C1 segment of cervical spinal cord (tissue), 14 donors: ENCODE results near the gene TSPAN33.

Source experiments
- DNase-seq, 14 donors: peaks; one replicate each; lab custom pipeline; 2025; lab: John Stamatoyannopoulos, UW

Gene TSPAN33

DNA sequence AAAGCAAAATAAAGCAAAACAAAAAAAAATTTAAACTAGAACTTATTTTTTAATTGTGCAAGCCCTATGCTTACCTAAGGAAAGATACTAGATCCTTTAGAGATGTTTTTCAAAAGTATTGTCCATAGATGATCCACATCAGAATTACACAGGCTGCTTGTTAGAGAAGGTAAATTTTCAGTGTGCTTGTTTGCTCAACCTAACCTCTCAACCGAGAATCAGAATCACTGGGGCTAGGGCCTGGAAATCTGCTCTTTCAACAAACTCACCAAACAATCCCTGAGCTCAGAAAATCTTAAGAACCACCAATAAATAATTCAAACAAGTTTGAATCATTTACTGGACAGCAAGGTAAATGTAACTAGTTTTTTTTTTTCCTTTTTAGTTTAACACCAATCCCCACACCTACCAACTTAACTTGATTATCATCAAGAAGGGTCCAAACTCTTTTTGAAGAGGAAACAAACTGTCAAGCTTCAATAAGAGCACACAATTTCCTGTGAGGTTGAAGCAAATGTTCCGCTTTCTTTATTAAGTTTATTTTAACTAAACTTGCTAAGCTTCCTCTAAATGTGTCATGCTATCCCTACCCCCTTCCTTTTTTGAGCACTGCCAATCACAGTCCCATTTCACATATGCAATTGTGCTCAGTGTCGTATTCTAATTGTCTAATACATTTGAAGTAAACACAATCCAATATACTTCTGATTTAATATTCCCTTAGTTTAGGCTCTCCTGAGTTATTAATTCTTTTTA lies 7.4 kb upstream of the TSPAN33 start:
- no peak for DNase-seq

DNA sequence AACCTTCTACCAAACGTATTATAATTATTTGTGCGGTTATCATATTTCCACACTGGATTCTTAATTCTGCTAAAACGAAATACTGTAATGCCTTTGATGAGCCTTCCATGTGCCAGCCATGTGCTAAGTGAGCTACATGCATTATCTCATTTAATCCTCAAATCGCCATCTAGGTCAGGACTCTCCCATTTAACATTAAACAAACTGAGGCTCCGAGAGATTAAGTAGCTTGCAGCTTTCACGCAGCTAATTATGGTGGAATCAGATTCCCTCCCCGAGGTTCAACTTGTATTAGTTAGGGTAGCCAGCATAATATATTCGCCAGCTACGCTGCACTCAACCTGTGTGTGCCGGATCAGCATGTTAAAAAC lies 798 bp upstream of the TSPAN33 start:
- peak in 1 of 14 donors; percentile 41 for DNase-seq

DNA sequence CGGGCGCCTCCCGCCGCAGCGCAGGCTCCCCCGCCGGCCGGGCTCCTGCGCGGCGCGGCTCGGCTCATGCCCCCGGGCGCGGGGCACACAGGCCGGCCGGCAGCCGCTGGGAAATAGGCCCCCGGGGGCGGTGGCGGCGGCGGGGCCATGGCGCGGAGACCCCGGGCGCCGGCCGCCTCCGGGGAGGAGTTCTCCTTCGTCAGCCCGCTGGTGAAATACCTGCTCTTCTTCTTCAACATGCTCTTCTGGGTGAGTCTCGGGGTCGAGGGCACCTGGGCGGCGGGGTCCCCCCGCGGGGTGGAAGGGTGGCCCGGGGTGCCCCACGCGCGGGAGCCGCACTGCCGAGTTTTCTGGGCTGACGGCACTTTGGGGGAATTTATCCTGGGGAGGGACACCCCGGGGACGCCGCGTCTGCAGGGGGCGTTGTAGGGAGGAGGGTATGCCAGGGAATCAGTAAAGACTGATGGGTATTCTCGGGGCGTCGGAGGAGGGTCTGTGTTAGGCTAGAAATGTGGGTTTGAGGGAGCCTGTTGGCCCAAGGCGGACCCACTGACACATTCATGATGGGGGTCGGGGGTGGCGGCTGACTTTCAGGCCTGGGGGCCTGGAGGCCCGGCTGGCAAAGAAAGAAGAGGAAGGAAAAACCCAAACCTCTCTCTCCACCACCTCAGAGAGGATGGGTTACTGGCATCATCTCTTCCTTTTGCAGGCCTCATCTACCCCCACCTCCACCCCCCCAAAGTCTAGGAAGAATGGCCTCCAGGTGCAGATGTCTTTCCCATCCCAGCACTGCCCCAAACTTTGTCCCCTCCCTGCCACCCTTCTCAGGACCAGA lies 544 bp downstream of the TSPAN33 start:
- DNase-seq, result no peak

DNA sequence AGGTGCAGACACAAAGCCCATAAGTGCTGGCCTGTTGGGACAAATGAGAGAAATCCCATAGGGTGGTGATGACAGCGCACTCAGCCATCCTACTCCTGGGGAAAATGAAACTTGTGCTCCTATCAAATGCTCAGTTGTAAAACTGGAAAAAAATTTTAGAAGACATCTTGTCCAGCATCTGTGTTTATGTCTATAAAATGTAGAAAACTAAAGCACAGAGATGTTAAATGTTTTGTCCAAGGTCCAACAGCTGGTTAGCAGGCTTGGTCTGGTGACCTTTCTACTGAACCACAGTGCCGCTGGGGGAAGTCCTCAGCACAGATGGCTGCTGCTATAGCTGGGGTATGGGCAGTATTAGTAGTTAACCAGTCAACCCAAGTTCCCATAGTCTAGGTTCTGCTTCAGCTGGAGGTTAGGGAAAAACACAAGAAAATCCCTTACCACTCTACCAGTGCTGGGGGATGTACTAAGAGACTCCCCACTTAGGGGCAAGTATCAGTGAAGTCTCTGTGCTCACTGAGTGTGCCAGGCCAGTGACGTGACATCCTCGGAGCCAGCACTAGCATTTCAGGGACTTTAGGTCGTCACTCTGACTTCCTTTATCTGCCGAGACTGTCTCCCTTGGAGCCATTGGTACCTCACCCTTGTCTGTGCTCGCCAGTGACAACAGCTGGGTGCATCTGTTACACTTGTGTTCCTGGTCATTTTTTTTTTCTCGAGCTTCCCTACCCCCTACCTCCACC lies 1.9 kb downstream of the TSPAN33 start:
- DNase-seq, result no peak

DNA sequence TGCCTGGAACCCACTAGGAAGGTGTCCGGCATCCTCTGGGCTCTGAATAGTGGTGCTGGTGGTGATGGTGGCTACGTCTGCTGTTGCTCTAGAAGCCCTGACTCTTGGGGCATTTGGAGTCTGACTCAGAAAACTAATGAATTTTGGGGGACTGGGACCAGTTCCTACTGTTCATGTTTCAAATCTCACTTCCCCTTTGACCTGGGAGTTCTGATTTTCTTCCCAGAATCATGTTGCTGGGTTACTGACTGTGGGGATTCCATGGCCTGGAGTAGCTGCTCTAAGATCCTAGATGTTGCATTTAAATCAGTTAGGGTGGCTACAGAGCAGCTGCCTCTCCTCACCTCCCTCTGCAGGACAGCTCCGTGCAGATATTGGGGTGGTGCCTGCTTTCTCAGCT lies 3.2 kb downstream of the TSPAN33 start:
- DNase-seq, result no peak

DNA sequence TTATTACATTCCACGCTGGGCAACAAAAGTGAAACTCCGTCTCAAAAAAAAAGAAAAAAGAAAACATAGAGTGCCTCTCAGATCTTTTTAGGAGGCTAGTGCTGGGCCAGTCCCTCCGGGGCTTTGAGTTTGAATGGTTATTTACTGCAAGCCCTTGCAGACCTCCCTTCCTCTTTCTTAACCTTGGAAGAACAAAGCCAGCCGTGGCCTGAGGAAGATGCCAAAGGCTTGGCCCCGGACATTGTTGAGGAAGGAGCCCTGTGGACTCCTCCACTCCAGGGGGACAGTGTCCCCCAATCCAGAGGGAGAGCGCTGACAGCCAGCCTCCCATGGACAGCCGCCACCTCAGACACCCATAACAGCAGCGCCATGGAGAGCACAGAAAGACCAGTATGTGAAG lies 5.0 kb downstream of the TSPAN33 start:
- no peak for DNase-seq

DNA sequence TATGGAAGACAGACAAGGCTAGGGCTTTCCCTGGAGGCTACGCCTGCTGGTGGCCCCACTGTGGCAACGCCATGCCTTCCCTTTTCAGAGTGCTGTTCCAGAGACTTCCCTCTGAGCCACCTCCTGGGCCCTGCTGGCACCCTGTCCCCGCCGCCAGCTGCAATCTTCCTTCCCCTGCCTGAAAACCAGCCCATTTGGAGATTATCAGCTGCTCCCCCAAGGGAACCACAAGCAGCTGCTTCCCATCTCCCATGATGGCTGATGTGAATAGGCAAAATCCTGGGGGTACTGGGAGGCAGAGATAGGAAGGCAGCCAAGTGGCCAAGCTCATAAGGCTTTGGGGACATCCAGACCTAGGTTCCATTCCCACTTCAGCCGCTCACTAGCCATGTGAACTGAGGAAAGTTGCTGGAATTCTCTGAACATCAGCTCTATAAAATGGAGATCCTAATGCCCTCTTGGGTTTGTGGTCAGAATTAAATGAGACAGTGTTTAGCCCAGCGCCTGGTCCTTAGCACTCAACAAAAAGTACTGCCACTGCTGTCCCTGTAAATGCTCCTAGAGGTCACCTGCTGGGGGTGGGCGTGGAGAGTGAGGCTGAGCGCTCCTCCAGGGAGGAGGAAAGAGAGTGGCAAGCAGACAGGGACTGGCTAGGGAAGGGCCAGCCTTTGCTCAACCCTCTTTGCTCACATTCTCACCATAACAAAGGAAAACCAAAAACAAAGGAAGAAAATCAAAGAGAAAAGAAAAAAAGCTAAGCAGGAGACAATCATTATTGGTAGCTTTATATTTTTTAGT lies 5.9 kb downstream of the TSPAN33 start:
- no peak for DNase-seq

DNA sequence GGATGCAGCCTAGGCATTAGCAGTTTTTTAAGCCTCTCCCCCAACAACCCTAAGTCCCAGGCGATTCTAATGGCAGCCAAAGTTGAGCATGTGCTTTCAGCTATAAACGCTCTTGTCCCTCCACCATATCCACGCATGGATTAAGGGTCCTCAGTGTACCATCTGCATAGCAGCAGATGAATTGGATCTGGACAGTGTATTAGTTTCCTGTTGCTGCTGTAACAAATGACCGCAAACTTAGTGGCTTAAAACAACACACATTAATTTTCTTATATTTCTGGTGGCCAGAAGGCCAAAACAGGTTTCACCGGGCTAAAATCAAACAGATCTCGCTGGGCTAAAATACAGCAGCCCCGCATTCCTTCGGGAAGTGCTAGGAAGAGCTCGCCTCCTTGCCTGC lies 13.1 kb downstream of the TSPAN33 start:
- DNase-seq, result no peak

DNA sequence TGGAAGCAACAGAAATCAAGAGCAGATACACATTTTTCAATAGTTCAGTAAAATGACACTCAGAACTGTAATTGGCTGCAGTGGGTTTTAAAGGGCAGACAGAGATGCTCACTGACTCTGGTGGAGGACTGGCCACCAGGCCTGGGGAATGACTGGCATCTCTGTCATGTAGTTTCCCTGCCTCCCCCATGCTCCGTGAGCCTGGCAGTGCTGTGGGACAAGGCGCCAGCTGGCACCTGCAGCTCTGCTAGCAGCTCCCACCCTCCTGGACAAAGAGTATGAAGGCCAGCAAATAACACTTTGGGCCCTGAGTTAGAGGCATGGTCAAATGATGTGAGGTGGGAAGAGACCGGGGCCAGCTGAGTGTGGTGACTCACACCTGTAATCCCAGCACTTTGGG lies 15.0 kb downstream of the TSPAN33 start:
- DNase-seq, result no peak

DNA sequence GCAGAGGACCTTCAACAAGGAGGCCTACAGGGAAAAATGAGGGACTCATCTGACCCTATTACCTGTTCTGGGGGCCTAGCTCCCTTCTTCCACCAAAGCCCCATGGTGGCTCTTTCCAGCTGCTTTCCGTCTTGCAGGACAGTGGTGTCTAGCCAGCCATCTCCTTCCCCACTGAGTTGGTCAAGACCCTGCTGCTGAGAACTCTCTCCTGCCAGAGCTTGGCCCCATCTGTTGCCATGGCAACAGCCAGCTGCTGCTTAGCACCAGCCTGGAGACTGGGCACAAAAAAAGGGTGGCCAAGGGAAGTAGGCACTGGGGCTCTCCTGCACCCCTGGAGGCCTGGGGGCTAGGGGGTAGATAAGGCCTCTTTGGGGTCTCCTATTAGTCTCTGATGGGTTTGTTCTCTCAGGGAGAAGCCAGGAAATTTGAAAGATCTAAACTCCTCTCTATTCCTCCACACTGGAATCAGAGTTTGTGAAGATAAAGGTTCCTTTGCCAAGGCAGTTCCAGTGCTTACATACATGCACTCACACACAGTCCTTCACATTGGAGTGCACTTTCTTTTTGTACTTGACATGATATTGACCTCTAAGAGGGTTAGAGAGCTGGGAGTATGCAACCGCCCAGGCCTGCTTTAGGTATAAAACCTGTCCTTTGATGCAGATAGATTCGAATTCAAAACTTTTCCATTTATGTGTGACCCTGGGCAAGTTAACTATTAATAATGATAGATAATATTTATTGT lies 15.8 kb downstream of the TSPAN33 start:
- DNase-seq, result no peak

DNA sequence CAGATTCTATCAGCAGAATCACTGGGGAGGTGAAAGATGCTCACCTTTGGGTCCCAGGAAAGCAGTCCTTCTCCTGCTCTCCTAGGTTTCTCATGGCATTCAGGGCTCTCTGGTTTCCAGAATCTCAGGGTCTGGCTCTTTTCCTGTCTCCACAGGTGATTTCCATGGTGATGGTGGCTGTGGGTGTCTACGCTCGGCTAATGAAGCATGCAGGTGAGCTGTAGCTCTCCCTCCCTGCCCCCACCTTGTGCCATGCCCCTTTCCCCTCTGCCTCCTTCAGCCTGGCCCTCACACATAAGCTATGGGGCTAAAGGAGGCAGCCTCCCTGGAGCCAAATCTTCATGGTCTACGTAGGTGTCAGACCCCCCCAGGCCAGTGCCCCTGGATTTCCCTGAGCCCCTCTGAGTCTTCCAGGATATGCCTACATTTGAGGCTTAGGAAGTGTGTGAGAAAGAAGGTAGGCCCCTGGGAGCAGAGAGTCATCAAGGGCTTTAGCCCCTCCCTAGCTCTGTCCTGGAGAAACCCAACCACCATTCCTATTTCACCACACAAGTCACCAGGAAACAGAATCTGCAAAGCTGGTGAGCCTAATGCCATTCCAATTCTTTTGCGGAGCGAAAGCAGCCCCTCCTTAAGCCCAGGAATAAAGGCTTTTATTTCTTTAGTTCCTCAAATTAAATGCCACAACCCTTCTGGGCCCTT lies 17.2 kb downstream of the TSPAN33 start:
- DNase-seq, result no peak

DNA sequence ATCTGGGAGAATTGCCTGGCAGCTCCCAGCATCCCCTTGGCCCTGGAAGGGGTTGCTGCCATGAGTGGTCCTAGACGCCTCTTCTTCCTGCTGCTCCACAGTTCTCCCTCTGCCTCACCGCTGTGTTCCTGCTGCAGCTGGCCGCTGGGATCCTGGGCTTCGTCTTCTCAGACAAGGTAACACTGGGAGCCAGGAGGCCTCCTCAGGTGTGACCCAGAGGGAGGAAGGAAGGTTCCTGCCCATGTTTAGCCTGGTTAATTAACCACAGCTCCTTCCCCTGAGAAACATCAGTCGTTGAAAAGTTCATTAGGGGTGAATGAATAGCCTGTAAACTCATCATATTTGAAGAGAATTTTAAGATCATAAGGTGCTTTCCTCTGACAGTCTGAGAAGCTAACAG lies 18.2 kb downstream of the TSPAN33 start:
- no peak for DNase-seq

DNA sequence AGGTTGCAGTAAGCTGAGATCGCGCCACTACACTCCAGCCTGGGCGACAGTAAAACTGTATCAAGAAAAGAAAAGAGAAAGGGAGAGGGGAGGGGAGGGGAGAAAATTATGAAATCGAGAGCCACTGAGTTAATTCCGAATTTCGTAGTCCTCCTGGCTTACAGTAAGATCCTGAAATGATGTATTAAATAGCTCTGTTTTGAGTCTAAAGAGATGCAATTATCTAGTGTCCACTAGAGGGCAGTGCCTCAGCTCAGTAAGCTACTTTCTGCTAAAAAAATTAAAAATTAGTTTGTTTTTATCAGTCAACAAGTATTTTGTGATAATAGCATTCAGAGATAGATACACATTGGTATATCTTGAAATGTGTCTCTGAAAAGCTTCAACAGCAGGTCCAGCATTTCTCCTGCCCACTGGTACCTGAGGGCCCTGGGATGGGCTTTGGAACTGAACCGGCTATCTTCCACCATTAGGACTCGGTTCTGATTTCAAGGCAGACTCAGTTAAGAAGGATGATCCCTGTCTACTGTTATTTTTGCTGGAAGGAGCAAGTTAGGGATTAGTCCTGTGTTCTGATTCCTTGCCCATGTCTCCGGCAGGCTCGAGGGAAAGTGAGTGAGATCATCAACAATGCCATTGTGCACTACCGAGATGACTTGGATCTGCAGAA lies 19.5 kb downstream of the TSPAN33 start:
- DNase-seq, result peak in 1 of 14 donors; percentile 14

DNA sequence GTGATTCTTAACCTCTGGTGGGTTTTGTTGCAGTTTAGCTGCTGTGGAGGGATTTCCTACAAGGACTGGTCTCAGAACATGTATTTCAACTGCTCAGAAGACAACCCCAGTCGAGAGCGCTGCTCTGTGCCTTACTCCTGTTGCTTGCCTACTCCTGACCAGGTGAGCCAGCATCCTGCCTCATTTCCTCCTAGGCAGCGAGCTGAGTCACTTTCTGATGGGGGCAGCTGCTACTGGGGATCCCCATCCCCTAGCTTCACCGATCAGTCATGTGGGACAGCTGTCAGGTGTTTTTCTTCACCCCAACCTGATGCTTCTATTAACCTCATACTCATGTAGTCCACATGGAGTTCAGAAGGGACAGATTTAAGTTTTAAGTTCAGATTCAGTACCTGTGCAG lies 22.2 kb downstream of the TSPAN33 start:
- DNase-seq, result no peak

DNA sequence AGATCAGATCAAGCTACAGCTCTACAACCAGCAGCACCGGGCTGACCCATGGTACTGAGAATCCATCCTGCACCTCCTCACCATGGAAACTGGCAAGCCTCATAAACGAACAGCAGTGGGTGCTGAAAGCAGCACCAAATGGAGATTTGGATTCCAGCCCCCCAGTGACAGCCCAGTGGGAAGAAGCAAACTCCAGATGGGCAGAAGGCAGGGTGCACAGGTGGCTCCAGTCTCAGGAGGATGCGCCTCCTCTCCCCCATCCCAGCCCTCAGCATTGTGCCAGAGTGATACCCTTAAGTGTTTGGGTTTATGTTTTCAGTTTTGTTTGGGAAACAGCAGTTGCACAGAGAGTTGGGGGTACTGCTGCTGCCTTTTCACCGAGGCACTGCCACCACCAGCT lies 23.3 kb downstream of the TSPAN33 start:
- DNase-seq, result peak in 1 of 14 donors; percentile 64

DNA sequence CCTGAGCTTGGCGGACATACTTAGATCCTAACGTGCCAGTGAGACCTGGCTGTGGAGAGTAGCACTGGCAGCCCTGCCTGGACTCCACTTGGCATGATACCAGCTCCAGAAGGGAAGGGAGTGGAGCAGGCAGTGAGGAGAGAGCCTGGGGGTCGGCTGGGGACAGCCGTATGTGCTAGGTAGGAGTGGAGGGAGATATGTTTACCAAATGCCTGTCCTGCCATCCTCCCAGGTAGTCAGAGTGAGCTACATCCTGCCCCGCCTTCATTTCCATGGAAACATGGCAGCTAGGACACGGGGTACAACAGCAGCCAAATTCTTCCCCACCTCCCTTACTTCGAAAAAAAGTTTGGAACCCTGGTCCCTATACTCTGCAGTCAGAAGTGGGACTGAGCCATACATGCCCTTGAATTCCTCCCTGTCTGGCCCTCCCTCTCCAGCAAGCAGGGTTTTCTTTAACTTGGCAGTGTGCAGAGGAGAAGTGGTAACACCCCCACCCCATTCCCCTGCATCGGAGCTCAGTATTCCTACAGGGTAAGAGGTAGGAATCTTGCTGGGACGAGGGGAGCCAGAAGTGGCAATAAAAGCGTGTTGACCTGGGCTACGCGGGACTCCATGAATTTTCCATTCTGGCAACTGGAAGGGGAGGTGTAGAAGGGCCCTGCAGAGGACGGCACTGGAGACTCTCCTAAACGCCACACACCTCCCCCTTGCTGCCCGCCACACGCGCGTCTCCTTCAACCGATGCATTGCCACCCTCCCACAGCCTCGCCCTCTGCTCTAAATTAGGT lies 23.9 kb downstream of the TSPAN33 start:
- peak in 1 of 14 donors; percentile 79 for DNase-seq

DNA sequence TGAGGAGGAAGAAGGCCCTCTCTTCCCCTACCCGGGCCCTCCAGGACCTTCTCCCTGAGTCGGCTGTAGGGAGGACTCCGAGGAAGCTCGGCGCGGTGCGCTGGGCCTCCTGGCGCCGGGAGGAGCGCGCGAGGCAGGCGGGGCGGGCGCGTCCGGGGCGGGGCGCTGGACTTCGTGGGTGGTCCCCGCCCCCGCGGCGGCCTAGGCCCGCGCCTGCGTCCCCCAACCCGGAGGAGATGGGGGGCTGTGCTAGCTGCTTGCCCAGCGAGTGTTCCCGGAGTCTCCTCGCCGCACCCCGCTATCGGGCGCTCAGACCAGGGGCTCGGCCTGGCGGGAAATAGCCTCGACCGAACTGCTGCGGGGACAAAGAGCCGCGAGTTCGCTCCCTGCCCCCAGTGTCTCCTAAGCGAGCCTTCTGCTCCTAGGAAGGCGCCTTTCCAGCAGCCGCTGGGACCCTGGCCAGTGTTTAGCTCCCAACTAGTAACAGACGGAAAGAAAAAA lies 24.7 kb downstream of the TSPAN33 start:
- peak in 5 of 14 donors; percentile 22 to 74 (median 34) for DNase-seq

DNA sequence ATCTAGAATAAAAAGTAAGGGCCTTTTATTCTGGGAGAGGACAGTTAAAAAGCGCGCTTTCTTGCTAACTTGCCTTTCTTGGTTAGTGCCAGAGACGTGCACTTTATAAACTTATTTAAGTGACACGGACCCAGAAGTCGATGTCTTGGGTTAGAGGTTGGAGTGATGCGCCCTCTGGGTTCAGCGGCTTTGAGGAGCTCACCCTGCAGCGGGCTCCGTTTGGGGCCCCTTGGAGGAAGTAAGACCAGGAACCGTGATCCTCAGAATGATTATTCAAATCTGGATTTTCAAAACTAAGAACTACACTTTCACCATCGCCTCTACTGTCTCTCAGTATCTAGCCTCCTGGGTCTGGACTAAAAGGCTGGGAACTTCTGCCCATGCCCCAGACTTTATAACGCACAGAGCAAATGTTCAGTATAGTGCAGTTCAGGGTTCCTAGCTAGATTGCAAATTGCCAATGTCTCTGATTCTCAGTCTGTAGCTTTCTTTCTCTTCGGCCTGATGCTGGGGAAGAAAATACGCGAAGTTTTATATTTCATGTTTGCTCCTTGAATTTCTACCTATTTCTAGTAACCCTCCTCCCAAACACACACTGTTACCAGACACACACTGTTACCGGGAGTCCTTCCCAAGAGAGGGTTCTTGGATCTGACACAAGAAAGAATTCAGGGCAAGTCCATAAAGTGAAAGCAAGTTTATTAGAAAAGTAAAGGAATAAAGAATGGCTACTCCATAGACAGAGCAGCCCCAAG lies 25.4 kb downstream of the TSPAN33 start:
- no peak for DNase-seq
